IMR-90 (cell line): ENCODE results near the gene LELP1. TPM values are rescaled to one million over a fixed set of nuclear protein-coding genes. Genes with fewer than 3 reads are reported as not detected.

Experiments
- ATAC-seq: fragments of 200-7000 bp; cut with Tn5 transposase; 2 replicates; pipeline ENCODE4 v1.9.1; 2020; ENCODE audit warnings: low read depth, mild to moderate bottlenecking, moderate library complexity
- BruUV-seq: library from RNA; stranded (reverse); fragments of 400-500 nt; replicated peaks from 2 replicates; lab custom pipeline; 2021; lab: Mats Ljungman, UMichigan
- CTCF ChIA-PET: fragments of 300-600 bp; formaldehyde crosslinking; extraction: SDS; loops from one replicate; lab custom pipeline; 2021; ENCODE audit warnings: antibody characterized with exemption; lab: Yijun Ruan, JAX
- POLR2A ChIA-PET: fragments of 300-600 bp; sonication (Branson Sonifier 250); formaldehyde crosslinking; loops from one replicate; lab custom pipeline; 2022; ENCODE audit warnings: antibody characterized with exemption; ENCODE audit not compliant: unreplicated experiment; lab: Charles Lee
- DNase-seq: peaks from one replicate; pipeline ENCODE4 v3.0.0; 2013
- H2AFZ ChIP-seq: replicated peaks from 2 replicates; pipeline ENCODE3; 2013; ENCODE audit warnings: low read length, mild to moderate bottlenecking; ENCODE audit not compliant: poor library complexity
- H2AK5ac ChIP-seq: 2 replicates; pipeline ENCODE4 v1.6.1; 2013; ENCODE audit warnings: low read depth, low read length, inconsistent platforms
- H2AK9ac ChIP-seq: replicated peaks from 2 replicates; pipeline ENCODE3; 2013; ENCODE audit warnings: mild to moderate bottlenecking, low read depth, low read length, moderate library complexity; ENCODE audit not compliant: poor library complexity
- H2BK120ac ChIP-seq: 2 replicates; pipeline ENCODE4 v1.6.1; 2013; ENCODE audit warnings: low read depth, low read length, inconsistent platforms
- H2BK15ac ChIP-seq: 3 replicates; pipeline ENCODE4 v1.6.1; 2013; ENCODE audit warnings: low read depth, low read length, inconsistent platforms
- H2BK20ac ChIP-seq: 2 replicates; pipeline ENCODE4 v1.6.1; 2013; ENCODE audit warnings: low read depth, mild to moderate bottlenecking, inconsistent platforms, low read length, moderate library complexity
- H2BK5ac ChIP-seq: 2 replicates; pipeline ENCODE4 v1.6.1; 2013; ENCODE audit warnings: mild to moderate bottlenecking, low read depth, low read length, inconsistent platforms; ENCODE audit not compliant: poor library complexity, severe bottlenecking
- H3K14ac ChIP-seq: replicated peaks from 2 replicates; pipeline ENCODE4 v1.6.1; 2013; ENCODE audit warnings: low read depth, low read length, inconsistent platforms
- H3K18ac ChIP-seq: 2 replicates; pipeline ENCODE4 v1.6.1; 2013; ENCODE audit warnings: low read depth, low read length, control low read depth
- H3K23ac ChIP-seq: 2 replicates; pipeline ENCODE4 v1.6.1; 2013; ENCODE audit warnings: low read depth, low read length, inconsistent platforms
- H3K27ac ChIP-seq: 2 replicates; pipeline ENCODE4 v1.5.1; 2013; ENCODE audit warnings: mild to moderate bottlenecking, control low read depth, low read length; ENCODE audit not compliant: insufficient read depth
- H3K27me3 ChIP-seq: 2 replicates; pipeline ENCODE4 v1.6.1; 2013; ENCODE audit warnings: low read length; ENCODE audit not compliant: control insufficient read depth, insufficient read depth
- H3K36me3 ChIP-seq: 2 replicates; pipeline ENCODE4 v1.6.1; 2013; ENCODE audit warnings: low read length, mixed read lengths; ENCODE audit not compliant: control insufficient read depth, insufficient read depth
- H3K4ac ChIP-seq: 2 replicates; pipeline ENCODE4 v1.6.1; 2013; ENCODE audit warnings: low read depth, low read length, inconsistent platforms
- H3K4me1 ChIP-seq: 2 replicates; pipeline ENCODE4 v1.6.1; 2013; ENCODE audit warnings: low read length, mixed read lengths; ENCODE audit not compliant: control insufficient read depth, insufficient read depth
- H3K4me2 ChIP-seq: 2 replicates; pipeline ENCODE4 v1.6.1; 2013; ENCODE audit warnings: low read depth, mild to moderate bottlenecking, control low read depth, low read length, moderate library complexity
- H3K4me3 ChIP-seq: 2 replicates; pipeline ENCODE4 v1.5.1; 2013; ENCODE audit warnings: low read depth, mild to moderate bottlenecking, control low read depth, low read length, moderate library complexity; ENCODE audit not compliant: insufficient read depth
- H3K56ac ChIP-seq: 2 replicates; pipeline ENCODE4 v1.6.1; 2013; ENCODE audit warnings: low read length, inconsistent platforms; ENCODE audit not compliant: insufficient read depth; ENCODE audit errors: extremely low read depth
- H3K79me1 ChIP-seq, 2 experiments: 2 replicates each; pipeline ENCODE4 v1.6.1; 2013; ENCODE audit warnings: low read length in 2 of 2, inconsistent platforms in 1 of 2, low read depth in 1 of 2
- H3K9ac ChIP-seq: 2 replicates; pipeline ENCODE4 v1.6.1; 2013; ENCODE audit warnings: low read depth, low read length, control low read depth
- H3K9me1 ChIP-seq: 2 replicates; pipeline ENCODE4 v1.6.1; 2013; ENCODE audit warnings: low read length, inconsistent platforms; ENCODE audit not compliant: insufficient read depth
- H3K9me3 ChIP-seq: 2 replicates; pipeline ENCODE4 v1.6.1; 2013; ENCODE audit warnings: low read length; ENCODE audit not compliant: control insufficient read depth, insufficient read depth
- H4K20me1 ChIP-seq: 2 replicates; pipeline ENCODE4 v1.6.1; 2013; ENCODE audit warnings: low read length, inconsistent platforms; ENCODE audit not compliant: insufficient read depth
- H4K5ac ChIP-seq: 2 replicates; pipeline ENCODE4 v1.6.1; 2013; ENCODE audit warnings: mild to moderate bottlenecking, low read depth, low read length, control low read depth
- H4K8ac ChIP-seq, 2 experiments: 2 replicates each; pipeline ENCODE4 v1.6.1; 2013; ENCODE audit warnings: low read depth in 2 of 2, low read length in 2 of 2, control low read depth in 1 of 2, inconsistent platforms in 1 of 2
- H4K91ac ChIP-seq: 2 replicates; pipeline ENCODE4 v1.6.1; 2013; ENCODE audit warnings: low read depth, low read length, inconsistent platforms; ENCODE audit not compliant: insufficient read depth
- BHLHE40 ChIP-seq: fragments of 150-350 bp; IDR thresholded peaks from 2 replicates; pipeline ENCODE4 v1.6.1; 2016; ENCODE audit warnings: mild to moderate bottlenecking, low read depth, low read length
- CEBPB ChIP-seq: IDR thresholded peaks from 2 replicates; pipeline ENCODE4 v1.6.1; 2012; ENCODE audit warnings: low read depth, low read length, improper control_type of control experiment
- CHD1 ChIP-seq: IDR thresholded peaks from 2 replicates; pipeline ENCODE4 v1.6.1; 2012; ENCODE audit warnings: low read depth, low read length, improper control_type of control experiment
- CTCF ChIP-seq: conservative IDR thresholded peaks from 2 replicates; pipeline ENCODE4 v1.5.1; 2012; ENCODE audit warnings: mild to moderate bottlenecking, low read depth, low read length, improper control_type of control experiment
- FOS ChIP-seq: fragments of 150-350 bp; IDR thresholded peaks from 2 replicates; pipeline ENCODE4 v1.6.1; 2016; ENCODE audit warnings: low read depth, low read length
- MAFK ChIP-seq: IDR thresholded peaks from 2 replicates; pipeline ENCODE4 v1.6.1; 2012; ENCODE audit warnings: low read depth, low read length, improper control_type of control experiment
- MAZ ChIP-seq: IDR thresholded peaks from 2 replicates; pipeline ENCODE4 v1.6.1; 2012; ENCODE audit warnings: low read depth, mild to moderate bottlenecking, low read length, improper control_type of control experiment, moderate library complexity, borderline replicate concordance
- MXI1 ChIP-seq: IDR thresholded peaks from 2 replicates; pipeline ENCODE4 v1.6.1; 2012; ENCODE audit warnings: low read depth, mild to moderate bottlenecking, low read length, moderate library complexity, borderline replicate concordance
- NFE2L2 ChIP-seq: fragments of 150-350 bp; IDR thresholded peaks from 2 replicates; pipeline ENCODE4 v1.6.1; 2016; ENCODE audit warnings: low read depth, mild to moderate bottlenecking, low read length
- POLR2A ChIP-seq: IDR thresholded peaks from 2 replicates; pipeline ENCODE4 v1.6.1; 2012; ENCODE audit warnings: mild to moderate bottlenecking, low read depth, low read length
- RAD21 ChIP-seq: IDR thresholded peaks from 2 replicates; pipeline ENCODE4 v1.6.1; 2012; ENCODE audit warnings: low read length, improper control_type of control experiment
- RCOR1 ChIP-seq: IDR thresholded peaks from 2 replicates; pipeline ENCODE4 v1.6.1; 2012; ENCODE audit warnings: mild to moderate bottlenecking, low read length, improper control_type of control experiment; ENCODE audit not compliant: insufficient replicate concordance
- RFX5 ChIP-seq: IDR thresholded peaks from 2 replicates; pipeline ENCODE4 v1.8.0; 2012; ENCODE audit warnings: low read depth, mild to moderate bottlenecking, low read length, moderate library complexity
- SMC3 ChIP-seq: fragments of 150-350 bp; IDR thresholded peaks from 2 replicates; pipeline ENCODE4 v1.6.1; 2016; ENCODE audit warnings: low read depth, mild to moderate bottlenecking, antibody characterized with exemption, low read length, moderate library complexity
- WGBS, 2 experiments: methylation state at CpG; one replicate each; pipeline versions ENCODE4 v1.1.5 to v1.1.7; 2013; ENCODE audit warnings: missing lambda C conversion rate in 2 of 2; ENCODE audit not compliant: insufficient read length in 1 of 2; ENCODE audit errors: extremely low coverage in 2 of 2; 5-methylcytosine and 5-hydroxymethylcytosine counted together
- dilution Hi-C: fragments of 300-500 bp; cut with HindIII; formaldehyde crosslinking; loops from one replicate; pipeline ENCODE4 v1.14.3; 2018; ENCODE audit warnings: low sequenced_read_pairs; ENCODE audit not compliant: unreplicated experiment
- in situ Hi-C: fragments of 300-500 bp; cut with MboI; formaldehyde crosslinking; loops from 3 replicates; pipeline ENCODE4 v1.14.3; 2019; ENCODE audit warnings: low sequenced_read_pairs, inconsistent platforms, mixed read lengths
- intact Hi-C: fragments of 100-400 bp; cut with micrococcal nuclease; formaldehyde crosslinking; loops from 2 replicates; pipeline ENCODE4 v1.10.0; 2022
- polyA plus RNA-seq, 3 experiments: library from polyadenylated mRNA; depleted of rRNA; stranded (reverse); fragments of >200 nt; gene quantifications; 2 replicates each; pipeline ENCODE4 v1.2.3, GENCODE V29; 2012; ENCODE audit warnings: low replicate concordance in 1 of 3
- total RNA-seq: library from RNA; depleted of rRNA; stranded (reverse); fragments of >200 nt; gene quantifications from 2 replicates; pipeline ENCODE4 v1.2.3, GENCODE V29; 2012
- TF ChIP-seq, protein P1 (sequence below): fragments of 150-350 bp; IDR thresholded peaks from 2 replicates; pipeline ENCODE4 v1.6.1; 2017; ENCODE audit warnings: mild to moderate bottlenecking, antibody characterized with exemption, low read length, low read depth

Gene LELP1
- total and polyA plus RNA-seq, 2 of the 4 experiments (the other 2 are of a cell fraction): not detected

DNA sequence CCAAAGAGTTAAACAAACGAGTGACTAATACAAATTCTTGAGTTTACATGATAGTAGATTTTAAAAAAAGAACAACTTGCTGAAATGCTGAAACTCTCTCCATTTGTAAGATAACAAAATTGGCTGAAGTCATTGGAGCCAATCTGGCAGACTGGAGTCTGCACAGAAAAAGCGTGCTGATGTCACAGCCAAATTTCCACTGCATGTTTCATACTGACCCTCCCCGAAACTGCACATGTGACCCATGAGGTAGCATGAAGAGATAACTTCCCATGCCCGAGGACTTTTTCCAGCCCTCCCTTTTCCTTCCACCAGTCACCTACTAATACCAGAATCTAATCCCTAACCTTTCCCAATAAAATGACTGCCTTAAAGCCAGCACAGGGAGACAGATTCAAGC is 1.2 kb upstream of the LELP1 start:
- ChIA-PET POLR2A (no interaction called here), CTCF (no interaction called here)
- H3K4ac ChIP-seq: no peak overlapping the region
- ATAC-seq (no peak), DNase-seq (no peak)
- H3K4me1 ChIP-seq: no peaks in the 10 kb centered on the region
- H2AK9ac ChIP-seq: no peak overlapping the region
- no peak overlapping the region for H3K4me2 ChIP-seq
- H3K18ac ChIP-seq: no peak overlapping the region
- no peak overlapping the region for H3K23ac ChIP-seq
- no peaks in the 10 kb centered on the region for H4K20me1 ChIP-seq
- H2AFZ ChIP-seq: no peak overlapping the region
- in situ Hi-C loops (loop anchor here (25.0 kb wide), 1 partner anchor 540 kb away; the partner anchor contains the start of gene LCE2D), dilution Hi-C loops (no loop called here), intact Hi-C loops (no loop called here)
- no peak overlapping the region for H4K8ac ChIP-seq
- no peak overlapping the region for H3K9ac ChIP-seq
- no peak overlapping the region for H3K56ac ChIP-seq
- no TSS peak for BruUV-seq
- H4K5ac ChIP-seq: no peak overlapping the region
- H2BK20ac ChIP-seq: no peak overlapping the region
- no peak overlapping the region for H4K91ac ChIP-seq
- no peaks in the 10 kb centered on the region for H3K79me1 ChIP-seq
- H3K27me3 ChIP-seq: no peaks in the 10 kb centered on the region
- H3K9me3 ChIP-seq: no peaks in the 10 kb centered on the region
- TF ChIP-seq CHD1: no peak
- no peak for TF ChIP-seq RFX5
- TF ChIP-seq CEBPB: no peak
- TF ChIP-seq RAD21: no peak
- no peak for TF ChIP-seq MAFK
- TF ChIP-seq NFE2L2: no peak
- TF ChIP-seq CTCF: no peak
- TF ChIP-seq, protein P1, sequence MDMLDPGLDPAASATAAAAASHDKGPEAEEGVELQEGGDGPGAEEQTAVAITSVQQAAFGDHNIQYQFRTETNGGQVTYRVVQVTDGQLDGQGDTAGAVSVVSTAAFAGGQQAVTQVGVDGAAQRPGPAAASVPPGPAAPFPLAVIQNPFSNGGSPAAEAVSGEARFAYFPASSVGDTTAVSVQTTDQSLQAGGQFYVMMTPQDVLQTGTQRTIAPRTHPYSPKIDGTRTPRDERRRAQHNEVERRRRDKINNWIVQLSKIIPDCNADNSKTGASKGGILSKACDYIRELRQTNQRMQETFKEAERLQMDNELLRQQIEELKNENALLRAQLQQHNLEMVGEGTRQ: no peak
- TF ChIP-seq SMC3: no peak
- TF ChIP-seq FOS: no peak
- no peak for TF ChIP-seq MAZ
- TF ChIP-seq BHLHE40: no peak
- TF ChIP-seq MXI1: no peak
- no peak for TF ChIP-seq RCOR1
- TF ChIP-seq POLR2A: no peak
- H3K36me3 ChIP-seq: no peaks in the 10 kb centered on the region
- H3K27ac ChIP-seq: no peak overlapping the region
- no peak overlapping the region for H3K14ac ChIP-seq
- no peaks in the 10 kb centered on the region for H3K9me1 ChIP-seq
- H2BK120ac ChIP-seq: no peak overlapping the region
- WGBS, 2 experiments: no CpG with 5 or more reads among the region's 4 CpGs
- no peak overlapping the region for H2BK5ac ChIP-seq
- H2BK15ac ChIP-seq: no peak overlapping the region
- H3K4me3 ChIP-seq: no peak overlapping the region
- H2AK5ac ChIP-seq: no peak overlapping the region
